Right cardiac atrium (tissue), 5 donors: ENCODE data around the gene ARHGAP29. TPM values are rescaled to one million over a fixed set of nuclear protein-coding genes. Genes with fewer than 3 reads are reported as not detected.

Source experiments
- ATAC-seq, 2 donors: fragments of 200-7000 bp; cut with Tn5 transposase; one replicate each; pipeline versions ENCODE4 v1.8.0 to v1.9.1; 2020; ENCODE audit warnings: moderate library complexity in 2 of 2, mild to moderate bottlenecking in 1 of 2
- DNase-seq, 3 donors: peaks; one replicate each; pipeline ENCODE4 v3.0.0-alpha.2; 2020
- H3K27ac ChIP-seq: one replicate; pipeline ENCODE4 v1.5.1; 2013; ENCODE audit warnings: mild to moderate bottlenecking, low read length, control low read depth, moderate library complexity
- H3K27me3 ChIP-seq: one replicate; pipeline ENCODE4 v1.6.1; 2013; ENCODE audit not compliant: control insufficient read depth, insufficient read depth
- H3K4me1 ChIP-seq: one replicate; pipeline ENCODE4 v1.6.1; 2013; ENCODE audit warnings: low read length; ENCODE audit not compliant: control insufficient read depth, insufficient read depth
- H3K4me3 ChIP-seq: one replicate; pipeline ENCODE4 v1.5.1; 2013; ENCODE audit warnings: low read length, control low read depth
- H3K9me3 ChIP-seq: one replicate; pipeline ENCODE4 v1.6.1; 2013; ENCODE audit warnings: low read length; ENCODE audit not compliant: control insufficient read depth
- WGBS: extraction: QIAGEN DNeasy Blood & Tissue Kit; methylation state at CpG from one replicate; pipeline ENCODE4 v1.1.7; 2013; 5-methylcytosine and 5-hydroxymethylcytosine counted together
- intact Hi-C, 4 donors: fragments of 100-400 bp; cut with DNase I; formaldehyde crosslinking; loops; one replicate each; pipeline versions ENCODE4 v1.11.0 to v1.14.0; 2022 to 2023
- polyA plus RNA-seq: library from polyadenylated mRNA; stranded (reverse); fragments of 200-250 nt; gene quantifications from one replicate; pipeline ENCODE4 v1.2.3, GENCODE V29; 2013
- total RNA-seq, 4 donors: library from RNA; stranded (reverse); fragmentation: NEBNext Ultra II Directional; extraction: Animal tissue kit (Norgen Biotek cat#: 25700); gene quantifications; one replicate each; pipeline ENCODE4 v1.2.1, GENCODE V29; 2021
- donor health status: healthy with polysubstance abuse.
- donor health status: DM: no; HTN: yes; CAD: no.
- donor health status: DM: no; HTN: no; CAD: no.
- donor health status: DM: no; HTN: yes; CAD: no; lungs with severe emphysema.
- donor health status: DM: yes; HTN: yes; CAD: no.

Gene ARHGAP29
- total and polyA plus RNA-seq, 5 donors: 11.0 to 31.1 (median 29.9) TPM

- H3K27ac ChIP-seq: no peak overlapping the region
- no peaks in the 10 kb centered on the region for H3K4me1 ChIP-seq
- intact Hi-C loops: no loop called here
- WGBS: 59% methylated on average over 3 of the region's 3 CpGs
- DNase-seq (no peak), ATAC-seq (no peak)
- no peaks in the 10 kb centered on the region for H3K27me3 ChIP-seq
- no peaks in the 10 kb centered on the region for H3K9me3 ChIP-seq
- H3K4me3 ChIP-seq: no peak overlapping the region
Measured at GRCh38 chr1:94207695-94208094, 29.7 kb downstream of the ARHGAP29 start.

GRCh38 chr1:94205639-94206038 is 31.7 kb downstream of the ARHGAP29 start:
- H3K27me3 ChIP-seq: no peaks in the 10 kb centered on the region
- ATAC-seq (no peak), DNase-seq (no peak)
- H3K9me3 ChIP-seq: no peaks in the 10 kb centered on the region
- H3K4me1 ChIP-seq: no peaks in the 10 kb centered on the region
- no peak overlapping the region for H3K27ac ChIP-seq
- intact Hi-C loops: no loop called here
- WGBS: 47% methylated on average over 1 of the region's 1 CpG
- no peak overlapping the region for H3K4me3 ChIP-seq

- no peak overlapping the region for H3K4me3 ChIP-seq
- intact Hi-C loops: no loop called here
- 77% methylated on average over 6 of the region's 6 CpGs for WGBS
- no peaks in the 10 kb centered on the region for H3K27me3 ChIP-seq
- no peak overlapping the region for H3K27ac ChIP-seq
- no peaks in the 10 kb centered on the region for H3K4me1 ChIP-seq
- no peak for ATAC-seq
- DNase-seq: no peak
- H3K9me3 ChIP-seq: no peaks in the 10 kb centered on the region
Measured at GRCh38 chr1:94202241-94202640, 35.1 kb downstream of the ARHGAP29 start.

GRCh38 chr1:94199398-94199797 is 38.0 kb downstream of the ARHGAP29 start:
- H3K4me1 ChIP-seq: peaks cover 1% of the 10 kb centered on the region
- H3K27ac ChIP-seq: no peak overlapping the region
- intact Hi-C loops: no loop called here
- no peak for ATAC-seq
- no peaks in the 10 kb centered on the region for H3K9me3 ChIP-seq
- DNase-seq: no peak
- no peak overlapping the region for H3K4me3 ChIP-seq
- H3K27me3 ChIP-seq: no peaks in the 10 kb centered on the region
- WGBS: 87% methylated on average over 2 of the region's 2 CpGs

GRCh38 chr1:94194079-94194865 is 43.1 kb downstream of the ARHGAP29 start:
- H3K9me3 ChIP-seq: no peaks in the 10 kb centered on the region
- ATAC-seq (peak in 1 of 2 donors; percentile 28), DNase-seq (no peak)
- H3K27me3 ChIP-seq: no peaks in the 10 kb centered on the region
- intact Hi-C loops: no loop called here
- no peak overlapping the region for H3K4me3 ChIP-seq
- WGBS: 91% methylated on average over 2 of the region's 2 CpGs
- peaks cover 3% of the 10 kb centered on the region for H3K4me1 ChIP-seq
- peak overlapping the region; percentile 17 for H3K27ac ChIP-seq

GRCh38 chr1:94193128-94193527 is 44.3 kb downstream of the ARHGAP29 start:
- H3K4me1 ChIP-seq: peaks cover 3% of the 10 kb centered on the region
- intact Hi-C loops: no loop called here
- H3K27me3 ChIP-seq: no peaks in the 10 kb centered on the region
- H3K4me3 ChIP-seq: no peak overlapping the region
- no peaks in the 10 kb centered on the region for H3K9me3 ChIP-seq
- WGBS: 46% methylated on average over 1 of the region's 1 CpG
- H3K27ac ChIP-seq: no peak overlapping the region
- ATAC-seq: no peak
- DNase-seq: no peak

GRCh38 chr1:94191216-94191615 is 46.2 kb downstream of the ARHGAP29 start:
- ATAC-seq: no peak
- DNase-seq: no peak
- H3K4me3 ChIP-seq: no peak overlapping the region
- H3K27me3 ChIP-seq: no peaks in the 10 kb centered on the region
- H3K9me3 ChIP-seq: no peaks in the 10 kb centered on the region
- intact Hi-C loops: no loop called here
- H3K4me1 ChIP-seq: peaks cover 3% of the 10 kb centered on the region
- no peak overlapping the region for H3K27ac ChIP-seq
- 51% methylated on average over 1 of the region's 1 CpG for WGBS

- peaks cover 3% of the 10 kb centered on the region for H3K4me1 ChIP-seq
- DNase-seq (no peak), ATAC-seq (no peak)
- no peak overlapping the region for H3K27ac ChIP-seq
- intact Hi-C loops: no loop called here
- H3K4me3 ChIP-seq: no peak overlapping the region
- 73% methylated on average over 3 of the region's 3 CpGs for WGBS
- no peaks in the 10 kb centered on the region for H3K27me3 ChIP-seq
- H3K9me3 ChIP-seq: no peaks in the 10 kb centered on the region
Measured at GRCh38 chr1:94186946-94187345, 50.4 kb downstream of the ARHGAP29 start.

- H3K9me3 ChIP-seq: no peaks in the 10 kb centered on the region
- no peak overlapping the region for H3K4me3 ChIP-seq
- peaks cover 1% of the 10 kb centered on the region for H3K4me1 ChIP-seq
- ATAC-seq (peak; percentile 70 to 71), DNase-seq (no peak)
- WGBS: 36% methylated on average over 3 of the region's 3 CpGs
- intact Hi-C loops: no loop called here
- no peaks in the 10 kb centered on the region for H3K27me3 ChIP-seq
- peak overlapping the region; percentile 72 for H3K27ac ChIP-seq
Measured at GRCh38 chr1:94183197-94183815, 54.1 kb downstream of the ARHGAP29 start.

- ATAC-seq: no peak
- DNase-seq: no peak
- WGBS: 79% methylated on average over 1 of the region's 1 CpG
- Histone ChIP-seq H3K4me1 (peaks cover 1% of the 10 kb centered on the region), H3K4me3 (no peak overlapping the region), H3K27me3 (no peaks in the 10 kb centered on the region), H3K9me3 (no peaks in the 10 kb centered on the region), H3K27ac (no peak overlapping the region)
- intact Hi-C loops: no loop called here
Measured at GRCh38 chr1:94182191-94182590, 55.2 kb downstream of the ARHGAP29 start.

- H3K4me3 ChIP-seq: no peak overlapping the region
- intact Hi-C loops: no loop called here
- H3K9me3 ChIP-seq: no peaks in the 10 kb centered on the region
- DNase-seq (no peak), ATAC-seq (no peak)
- H3K4me1 ChIP-seq: peaks cover 1% of the 10 kb centered on the region
- WGBS: 87% methylated on average over 1 of the region's 1 CpG
- H3K27me3 ChIP-seq: no peaks in the 10 kb centered on the region
- H3K27ac ChIP-seq: no peak overlapping the region
Measured at GRCh38 chr1:94180650-94181049, 56.7 kb downstream of the ARHGAP29 start.
